ENCODE measurements around the gene UBR3.

DNA sequence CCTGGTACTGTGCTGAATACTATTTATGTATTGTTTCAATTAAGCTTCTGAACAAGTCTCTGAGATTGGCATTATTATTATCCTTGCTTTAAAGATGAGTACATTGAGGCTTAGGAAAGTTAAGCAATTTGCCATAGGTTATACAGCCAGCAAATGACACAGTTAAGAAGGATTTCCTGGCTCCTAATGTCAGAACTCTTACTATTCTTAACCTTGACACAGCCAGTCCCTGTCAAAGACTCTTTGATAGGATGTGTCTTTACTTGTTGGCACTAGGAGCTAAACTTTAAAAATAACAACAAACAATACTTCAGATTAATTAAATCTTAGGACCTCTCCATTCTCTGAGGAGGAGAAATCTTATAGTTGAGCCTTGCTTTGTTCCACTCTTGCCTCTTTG is 70.6 kb downstream of the UBR3 start:
- no peak for TF ChIP-seq CTCF (IDR thresholded peaks at IDR 0.05)
- TF ChIP-seq POLR2A (IDR thresholded peaks at IDR 0.05): no peak

Measured in right lobe of liver (tissue), 4 donors.